Osteocyte (in vitro differentiated cells): ENCODE measurements around the gene TELO2. TPM values are rescaled to one million over a fixed set of nuclear protein-coding genes. Genes with fewer than 3 reads are reported as not detected.
"Not testable (repeated sequence)": the region's sequence is repeated elsewhere in the genome, so short reads cannot be mapped to it uniquely, and the experiment has no call there.

ENCODE experiments used
- DNase-seq: peaks from one replicate; pipeline ENCODE4 v3.0.0; 2021; ENCODE audit warnings: mixed read lengths; ENCODE audit not compliant: unreplicated experiment; ENCODE audit errors: extremely low spot score
- H3K27ac Mint-ChIP-seq: one replicate; pipeline ENCODE4 v1.8.0; 2021; ENCODE audit warnings: mild to moderate bottlenecking, mixed read lengths; ENCODE audit not compliant: unreplicated experiment
- H3K27me3 Mint-ChIP-seq: one replicate; pipeline ENCODE4 v1.8.0; 2021; ENCODE audit warnings: mixed read lengths; ENCODE audit not compliant: unreplicated experiment
- H3K36me3 Mint-ChIP-seq: one replicate; pipeline ENCODE4 v1.8.0; 2021; ENCODE audit warnings: mixed read lengths; ENCODE audit not compliant: unreplicated experiment
- H3K4me1 Mint-ChIP-seq: one replicate; pipeline ENCODE4 v1.8.0; 2021; ENCODE audit warnings: mixed read lengths; ENCODE audit not compliant: unreplicated experiment
- H3K4me3 Mint-ChIP-seq: one replicate; pipeline ENCODE4 v1.8.0; 2021; ENCODE audit warnings: mild to moderate bottlenecking, moderate library complexity, mixed read lengths; ENCODE audit not compliant: unreplicated experiment
- H3K9me3 Mint-ChIP-seq: one replicate; pipeline ENCODE4 v1.8.0; 2021; ENCODE audit warnings: mixed read lengths; ENCODE audit not compliant: unreplicated experiment
- total RNA-seq: library from RNA; stranded (reverse); gene quantifications from 2 replicates; pipeline ENCODE4 v1.2.1, GENCODE V29; 2021
- TF ChIP-seq, protein P1 (sequence below): fragments of 200-600 bp; sonication (generic); IDR thresholded peaks from 2 replicates; pipeline ENCODE4 v1.5.0; 2021; ENCODE audit warnings: antibody characterized with exemption, mild to moderate bottlenecking, moderate library complexity

The TELO2 gene
- total RNA-seq, 1 donor from 2014 or later, result 37.8 TPM

DNA sequence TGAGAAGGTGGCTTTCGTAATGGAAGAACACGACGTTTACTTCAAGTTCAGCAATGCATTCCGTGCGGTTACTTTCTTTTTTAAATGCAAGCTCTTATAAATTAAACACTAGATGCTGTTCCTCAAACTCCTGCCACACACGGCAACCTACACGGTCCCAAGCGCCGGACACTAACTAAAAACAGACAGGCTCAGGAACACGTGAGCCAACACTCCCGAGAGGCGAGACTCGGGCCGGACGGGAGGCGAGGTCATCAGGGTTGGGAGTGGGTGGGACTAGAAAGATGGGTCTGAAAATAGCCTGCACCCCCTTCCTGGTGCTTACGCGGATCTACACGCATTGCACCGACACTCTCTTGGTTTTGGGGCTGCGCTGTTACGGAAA is 24.7 kb upstream of the TELO2 start:
- H3K27ac Mint-ChIP-seq, result no peak overlapping the region
- TF ChIP-seq, protein P1, sequence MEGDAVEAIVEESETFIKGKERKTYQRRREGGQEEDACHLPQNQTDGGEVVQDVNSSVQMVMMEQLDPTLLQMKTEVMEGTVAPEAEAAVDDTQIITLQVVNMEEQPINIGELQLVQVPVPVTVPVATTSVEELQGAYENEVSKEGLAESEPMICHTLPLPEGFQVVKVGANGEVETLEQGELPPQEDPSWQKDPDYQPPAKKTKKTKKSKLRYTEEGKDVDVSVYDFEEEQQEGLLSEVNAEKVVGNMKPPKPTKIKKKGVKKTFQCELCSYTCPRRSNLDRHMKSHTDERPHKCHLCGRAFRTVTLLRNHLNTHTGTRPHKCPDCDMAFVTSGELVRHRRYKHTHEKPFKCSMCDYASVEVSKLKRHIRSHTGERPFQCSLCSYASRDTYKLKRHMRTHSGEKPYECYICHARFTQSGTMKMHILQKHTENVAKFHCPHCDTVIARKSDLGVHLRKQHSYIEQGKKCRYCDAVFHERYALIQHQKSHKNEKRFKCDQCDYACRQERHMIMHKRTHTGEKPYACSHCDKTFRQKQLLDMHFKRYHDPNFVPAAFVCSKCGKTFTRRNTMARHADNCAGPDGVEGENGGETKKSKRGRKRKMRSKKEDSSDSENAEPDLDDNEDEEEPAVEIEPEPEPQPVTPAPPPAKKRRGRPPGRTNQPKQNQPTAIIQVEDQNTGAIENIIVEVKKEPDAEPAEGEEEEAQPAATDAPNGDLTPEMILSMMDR, result no peak
- H3K4me1 Mint-ChIP-seq, result peaks cover 22% of the 10 kb centered on the region
- no peak for DNase-seq
- peaks cover 5% of the 10 kb centered on the region for H3K36me3 Mint-ChIP-seq
- H3K27me3 Mint-ChIP-seq, result no peaks in the 10 kb centered on the region
- H3K4me3 Mint-ChIP-seq, result no peak overlapping the region
- H3K9me3 Mint-ChIP-seq, result no peaks in the 10 kb centered on the region

DNA sequence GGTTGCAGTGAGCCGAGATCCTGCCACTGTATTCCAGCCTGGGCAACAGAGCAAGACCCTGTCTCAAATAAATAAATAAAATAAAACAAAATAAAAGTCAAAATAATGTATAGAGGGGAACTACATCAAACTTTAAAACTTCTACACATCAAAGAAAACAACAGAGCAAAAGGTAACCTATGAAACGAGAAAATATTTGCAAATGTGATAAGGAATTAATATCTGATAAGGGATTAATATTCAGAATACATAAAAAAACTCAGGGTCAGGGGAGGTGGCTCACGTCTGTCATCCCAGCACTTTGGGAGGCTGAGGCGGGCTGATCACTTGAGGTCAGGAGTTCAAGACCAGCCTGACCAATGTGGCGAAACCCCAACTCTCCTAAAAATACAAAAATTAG is 24.0 kb upstream of the TELO2 start:
- not testable (repeated sequence) for H3K4me3 Mint-ChIP-seq, DNase-seq, H3K9me3 Mint-ChIP-seq, H3K36me3 Mint-ChIP-seq, H3K27me3 Mint-ChIP-seq, H3K27ac Mint-ChIP-seq
- H3K4me1 Mint-ChIP-seq, result peaks cover 25% of the 10 kb centered on the region

DNA sequence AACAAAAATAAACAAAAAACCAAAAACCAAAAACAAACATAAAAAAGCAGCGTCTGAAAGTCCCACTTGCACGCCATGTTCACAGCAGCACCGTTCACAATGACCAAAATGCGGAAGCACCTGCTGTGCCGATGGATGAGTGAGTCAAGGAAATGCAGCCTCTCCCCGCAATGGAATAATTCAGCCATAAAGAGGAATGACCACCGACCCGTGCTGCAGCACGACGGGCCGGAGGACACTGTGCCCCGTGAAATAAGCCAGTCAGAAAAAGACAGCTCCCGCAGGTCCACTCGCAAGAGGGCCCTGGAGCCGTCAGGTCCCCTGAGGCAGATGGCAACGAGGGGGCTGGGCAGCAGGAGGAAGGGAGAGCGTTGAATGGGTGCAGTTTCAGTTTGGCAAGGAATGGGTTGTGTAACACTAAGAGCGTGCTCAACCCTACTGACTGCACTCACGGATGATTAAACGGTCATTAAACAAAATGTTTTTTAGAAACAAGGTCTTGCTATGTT is 23.4 kb upstream of the TELO2 start:
- H3K36me3 Mint-ChIP-seq, result no peaks in the 10 kb centered on the region
- no peaks in the 10 kb centered on the region for H3K9me3 Mint-ChIP-seq
- no peaks in the 10 kb centered on the region for H3K27me3 Mint-ChIP-seq
- TF ChIP-seq, protein P1, result no peak
- H3K4me1 Mint-ChIP-seq, result peaks cover 26% of the 10 kb centered on the region
- DNase-seq, result no peak
- H3K27ac Mint-ChIP-seq, result no peak overlapping the region
- no peak overlapping the region for H3K4me3 Mint-ChIP-seq

DNA sequence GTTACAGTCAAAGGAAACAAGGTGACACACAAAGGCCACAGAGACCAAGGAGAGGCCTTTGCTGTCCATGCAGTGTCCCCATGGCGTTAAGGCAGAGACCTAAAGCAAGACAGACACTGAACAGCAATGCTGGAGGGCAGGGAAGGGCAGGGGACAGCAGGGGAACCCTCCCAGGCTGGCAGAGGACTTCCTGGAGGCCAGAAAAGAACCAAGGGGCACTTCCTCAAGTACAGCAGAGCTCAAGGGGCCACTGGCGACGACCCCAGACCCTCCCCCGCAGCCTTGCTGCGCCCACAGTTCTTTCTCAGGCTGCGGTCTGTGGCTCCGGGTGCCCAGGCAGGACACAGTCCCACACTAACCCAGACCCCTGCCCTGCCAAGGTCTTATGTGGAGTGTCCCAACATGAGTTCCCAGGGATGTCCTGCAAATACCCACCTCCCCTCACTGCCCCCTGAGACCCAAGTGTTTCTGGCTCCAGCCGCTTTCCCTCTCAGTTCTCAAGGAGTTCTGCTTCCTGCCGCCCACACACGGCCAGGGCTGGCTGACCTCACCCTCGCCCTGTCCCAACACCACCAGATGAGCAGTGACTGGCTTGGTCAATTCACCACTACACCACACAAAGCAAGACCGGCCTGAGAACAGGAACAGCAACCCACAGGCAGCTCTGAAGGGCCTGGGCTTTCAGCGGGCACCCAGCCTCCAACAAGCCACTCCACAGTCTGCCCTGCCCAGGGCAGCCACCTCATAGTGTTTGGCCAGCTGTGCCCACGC is 22.5 kb upstream of the TELO2 start:
- TF ChIP-seq, protein P1, result no peak
- Mint-ChIP-seq H3K4me3 (peak overlapping the region; percentile 8), H3K36me3 (no peaks in the 10 kb centered on the region), H3K27ac (peak overlapping the region; percentile 47), H3K4me1 (peaks cover 29% of the 10 kb centered on the region), H3K9me3 (no peaks in the 10 kb centered on the region), H3K27me3 (no peaks in the 10 kb centered on the region)
- DNase-seq, result no peak

DNA sequence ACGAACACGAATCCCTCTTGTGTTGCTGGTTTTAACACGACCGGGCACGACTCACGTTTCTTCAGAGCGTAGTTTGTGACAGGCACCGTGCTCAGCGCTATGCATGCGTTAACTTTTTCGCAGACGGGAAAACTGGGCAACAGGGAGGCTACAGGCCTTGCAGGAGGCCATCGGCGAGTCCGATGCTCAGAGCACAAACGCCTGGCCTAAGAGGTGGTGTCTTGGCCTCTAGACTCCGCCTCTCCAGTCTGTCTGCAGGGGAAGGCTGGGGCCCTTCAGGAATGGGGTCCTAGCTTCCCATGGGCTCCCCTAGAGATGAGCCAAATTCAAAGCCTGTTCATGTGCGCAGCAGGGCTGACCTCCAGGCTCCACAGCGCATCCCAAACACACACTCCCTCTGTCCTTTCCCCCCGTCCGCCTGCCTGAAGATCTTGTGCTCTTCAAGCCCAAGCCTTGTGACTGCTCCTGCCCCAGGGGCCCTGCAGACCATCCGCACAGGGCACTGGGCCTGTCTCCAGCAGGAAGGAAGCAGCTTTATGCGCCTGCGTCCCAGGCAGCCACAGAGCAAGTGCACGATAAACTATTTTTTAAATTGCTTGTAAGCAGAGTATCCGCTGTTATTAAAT is 21.5 kb upstream of the TELO2 start:
- Mint-ChIP-seq H3K4me3 (no peak overlapping the region), H3K27ac (no peak overlapping the region)

More for the DNA sequence above, 21.5 kb upstream of the TELO2 start:
- no peaks in the 10 kb centered on the region for H3K27me3 Mint-ChIP-seq
- DNase-seq, result no peak
- TF ChIP-seq, protein P1, result no peak
- H3K9me3 Mint-ChIP-seq, result no peaks in the 10 kb centered on the region
- H3K36me3 Mint-ChIP-seq, result no peaks in the 10 kb centered on the region
- peaks cover 32% of the 10 kb centered on the region for H3K4me1 Mint-ChIP-seq
